Kidney (tissue), 14 donors: ENCODE data around the gene MRPS23. TPM values are rescaled to one million over a fixed set of nuclear protein-coding genes. Genes with fewer than 3 reads are reported as not detected.

Source experiments
- DNase-seq, 5 donors: peaks; one replicate each; pipeline ENCODE4 v3.0.0-alpha.2; 2013 to 2020
- FAIRE-seq: peaks from 2 replicates; lab custom pipeline; 2012; peaks lifted over from hg19 to GRCh38; lab: Jason Lieb, UNC
- H3K27ac ChIP-seq, 2 donors: one replicate each; pipeline ENCODE4 v1.7.0; 2013; ENCODE audit warnings: low read depth in 2 of 2, low read length in 2 of 2, inconsistent platforms in 1 of 2
- H3K27me3 ChIP-seq: one replicate; pipeline ENCODE4 v1.7.1; 2013; ENCODE audit warnings: low read length, inconsistent platforms; ENCODE audit not compliant: control insufficient read depth, insufficient read depth
- H3K36me3 ChIP-seq, 3 donors: one replicate each; pipeline versions ENCODE4 v1.7.0 to v1.7.1; 2013; ENCODE audit warnings: low read length in 3 of 3, control low read depth in 1 of 3, inconsistent platforms in 1 of 3; ENCODE audit not compliant: insufficient read depth in 3 of 3, control insufficient read depth in 2 of 3
- H3K4me1 ChIP-seq, 3 donors: one replicate each; pipeline versions ENCODE4 v1.7.0 to v1.7.1; 2013; ENCODE audit warnings: low read length in 3 of 3, inconsistent platforms in 1 of 3, low read depth in 1 of 3; ENCODE audit not compliant: control insufficient read depth in 2 of 3, insufficient read depth in 2 of 3
- H3K4me3 ChIP-seq, 3 donors: one replicate each; pipeline versions ENCODE4 v1.7.0 to v1.8.1; 2013; ENCODE audit warnings: low read length in 3 of 3, control low read depth in 1 of 3, inconsistent platforms in 1 of 3
- H3K9ac ChIP-seq, 3 donors: one replicate each; pipeline versions ENCODE4 v1.7.0 to v1.7.1; 2013; ENCODE audit warnings: low read length in 3 of 3, control low read depth in 1 of 3, inconsistent platforms in 1 of 3
- H3K9me3 ChIP-seq, 3 donors: one replicate each; pipeline versions ENCODE4 v1.7.0 to v1.7.1; 2013; ENCODE audit warnings: low read length in 3 of 3, control low read depth in 1 of 3, inconsistent platforms in 1 of 3; ENCODE audit not compliant: control insufficient read depth in 2 of 3, insufficient read depth in 1 of 3
- intact Hi-C: fragments of 100-400 bp; cut with DNase I; formaldehyde crosslinking; loops from one replicate; pipeline ENCODE4 v1.11.1; 2022
- polyA plus RNA-seq: library from polyadenylated mRNA; stranded (reverse); fragments of 350-450 nt; fragmentation: Illumina TruSeq; extraction: RNeasy Lipid Tissue Mini Kit (QIAGEN cat#74804); gene quantifications from one replicate; pipeline ENCODE4 v1.2.3, GENCODE V29; 2014; ENCODE audit warnings: low read depth, low replicate concordance; ENCODE audit not compliant: insufficient read depth
- total RNA-seq: library from RNA; stranded (reverse); fragmentation: NEBNext Ultra II Directional; extraction: Animal tissue kit (Norgen Biotek cat#: 25700); gene quantifications from one replicate; pipeline ENCODE4 v1.2.1, GENCODE V29; 2021
- TF ChIP-seq, protein P1 (sequence below): IDR thresholded peaks from 3 replicates; pipeline ENCODE4 v1.5.1; 2012; ENCODE audit warnings: mild to moderate bottlenecking, moderate library complexity, borderline replicate concordance; ENCODE audit not compliant: insufficient read depth; ENCODE audit errors: extremely low read depth
- donor health status: control.
- donor health status: control.
- donor health status: control.
- donor health status: control.
- donor health status: control.
- donor health status: DM: yes; HTN: yes; CAD: no.
- donor health status: Normal renal cell carcinoma (clear cell type).

Gene MRPS23
- total and polyA plus RNA-seq, 2 donors from 2014 or later, result 40.2 to 75.3 TPM

- H3K9me3 ChIP-seq, result no peaks in the 10 kb centered on the region
- H3K4me1 ChIP-seq, result peaks cover 8 to 24% (median 23%) of the 10 kb centered on the region in 3 donors
- peak overlapping the region in 2 of 3 donors; percentile 7 to 43 for H3K4me3 ChIP-seq
- intact Hi-C loops, result loop anchor here (10.0 kb wide), 1 partner anchor 709 kb away; no protein-coding TSS in a partner anchor
- FAIRE-seq, result no peak
- H3K27ac ChIP-seq, result peak overlapping the region; percentile 73 to 88
- H3K9ac ChIP-seq, result peak overlapping the region in 1 of 3 donors; percentile 37
- peaks cover 4 to 10% (median 4%) of the 10 kb centered on the region in 3 donors for H3K36me3 ChIP-seq
- H3K27me3 ChIP-seq, result no peaks in the 10 kb centered on the region
- DNase-seq, result peak; percentile 49 to 88 (median 53)
- TF ChIP-seq, protein P1, sequence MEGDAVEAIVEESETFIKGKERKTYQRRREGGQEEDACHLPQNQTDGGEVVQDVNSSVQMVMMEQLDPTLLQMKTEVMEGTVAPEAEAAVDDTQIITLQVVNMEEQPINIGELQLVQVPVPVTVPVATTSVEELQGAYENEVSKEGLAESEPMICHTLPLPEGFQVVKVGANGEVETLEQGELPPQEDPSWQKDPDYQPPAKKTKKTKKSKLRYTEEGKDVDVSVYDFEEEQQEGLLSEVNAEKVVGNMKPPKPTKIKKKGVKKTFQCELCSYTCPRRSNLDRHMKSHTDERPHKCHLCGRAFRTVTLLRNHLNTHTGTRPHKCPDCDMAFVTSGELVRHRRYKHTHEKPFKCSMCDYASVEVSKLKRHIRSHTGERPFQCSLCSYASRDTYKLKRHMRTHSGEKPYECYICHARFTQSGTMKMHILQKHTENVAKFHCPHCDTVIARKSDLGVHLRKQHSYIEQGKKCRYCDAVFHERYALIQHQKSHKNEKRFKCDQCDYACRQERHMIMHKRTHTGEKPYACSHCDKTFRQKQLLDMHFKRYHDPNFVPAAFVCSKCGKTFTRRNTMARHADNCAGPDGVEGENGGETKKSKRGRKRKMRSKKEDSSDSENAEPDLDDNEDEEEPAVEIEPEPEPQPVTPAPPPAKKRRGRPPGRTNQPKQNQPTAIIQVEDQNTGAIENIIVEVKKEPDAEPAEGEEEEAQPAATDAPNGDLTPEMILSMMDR, result peak; percentile 42
Measured at GRCh38 chr17:57834146-57834741, 15.6 kb downstream of the MRPS23 start.

GRCh38 chr17:57833179-57833939 is 16.5 kb downstream of the MRPS23 start:
- peak in 4 of 5 donors; percentile 68 to 89 (median 80) for DNase-seq
- peak overlapping the region; percentile 30 to 53 (median 43) for H3K4me3 ChIP-seq

GRCh38 chr17:57832314-57833178 is 17.3 kb downstream of the MRPS23 start:
- intact Hi-C loops, result loop anchor here (10.0 kb wide), 1 partner anchor 708 kb away; no protein-coding TSS in a partner anchor
- H3K27ac ChIP-seq, result peak overlapping the region; percentile 73 to 88
- FAIRE-seq (no peak), DNase-seq (no peak)
- H3K9me3 ChIP-seq, result no peaks in the 10 kb centered on the region
- peaks cover 8 to 24% (median 23%) of the 10 kb centered on the region in 3 donors for H3K4me1 ChIP-seq
- no peaks in the 10 kb centered on the region for H3K36me3 ChIP-seq
- peak overlapping the region in 1 of 3 donors; percentile 43 for H3K4me3 ChIP-seq
- TF ChIP-seq, protein P1, result no peak
- H3K27me3 ChIP-seq, result no peaks in the 10 kb centered on the region
- peak overlapping the region in 2 of 3 donors; percentile 4 to 67 for H3K9ac ChIP-seq

More at GRCh38 chr17:57833179-57833939, 16.5 kb downstream of the MRPS23 start:
- H3K27me3 ChIP-seq, result no peaks in the 10 kb centered on the region
- H3K36me3 ChIP-seq, result peaks cover 0 to 1% (median 0%) of the 10 kb centered on the region in 3 donors
- no peaks in the 10 kb centered on the region for H3K9me3 ChIP-seq
- H3K9ac ChIP-seq, result peak overlapping the region in 2 of 3 donors; percentile 4 to 67
- peak overlapping the region; percentile 73 to 88 for H3K27ac ChIP-seq
- TF ChIP-seq, protein P1, result peak; percentile 90
- H3K4me1 ChIP-seq, result peaks cover 8 to 24% (median 23%) of the 10 kb centered on the region in 3 donors
- intact Hi-C loops, result loop anchor here (10.0 kb wide), 1 partner anchor 709 kb away; no protein-coding TSS in a partner anchor
- FAIRE-seq, result no peak
